SJCRH30 (cell line): ENCODE results near the gene ZFP92. TPM values are rescaled to one million over a fixed set of nuclear protein-coding genes. Genes with fewer than 3 reads are reported as not detected.

Experiments
- DNase-seq, 2 experiments: peaks; one replicate each; pipeline ENCODE4 v3.0.0-alpha.2; 2015 to 2020
- H3K27ac ChIP-seq: fragments of 250-450 bp; sonication (Bioruptor Pico); 2 replicates; pipeline ENCODE4 v1.5.1; 2020; ENCODE audit warnings: mild to moderate bottlenecking, moderate library complexity
- H3K27me3 ChIP-seq: fragments of 250-450 bp; sonication (Bioruptor Pico); 2 replicates; pipeline ENCODE4 v1.5.1; 2020; ENCODE audit warnings: mild to moderate bottlenecking, moderate library complexity
- H3K36me3 ChIP-seq: fragments of 250-450 bp; sonication (Bioruptor Pico); 2 replicates; pipeline ENCODE4 v1.5.1; 2020; ENCODE audit warnings: mild to moderate bottlenecking, moderate library complexity
- H3K4me1 ChIP-seq: fragments of 250-450 bp; sonication (Bioruptor Pico); 2 replicates; pipeline ENCODE4 v1.5.1; 2020; ENCODE audit warnings: mild to moderate bottlenecking, moderate library complexity
- H3K4me3 ChIP-seq: fragments of 250-450 bp; sonication (Bioruptor Pico); 2 replicates; pipeline ENCODE4 v1.5.1; 2020; ENCODE audit warnings: mild to moderate bottlenecking, moderate library complexity
- H3K9me3 ChIP-seq: fragments of 250-450 bp; sonication (Bioruptor Pico); replicated peaks from 2 replicates; pipeline ENCODE4 v1.5.1; 2020; ENCODE audit warnings: mild to moderate bottlenecking, moderate library complexity
- total RNA-seq: library from RNA; depleted of rRNA; stranded (reverse); fragments of >200 nt; shearing (Covaris generic); gene quantifications from 2 replicates; pipeline ENCODE4 v1.2.3, GENCODE V29; 2014; rRNA removed

The ZFP92 gene, protein sequence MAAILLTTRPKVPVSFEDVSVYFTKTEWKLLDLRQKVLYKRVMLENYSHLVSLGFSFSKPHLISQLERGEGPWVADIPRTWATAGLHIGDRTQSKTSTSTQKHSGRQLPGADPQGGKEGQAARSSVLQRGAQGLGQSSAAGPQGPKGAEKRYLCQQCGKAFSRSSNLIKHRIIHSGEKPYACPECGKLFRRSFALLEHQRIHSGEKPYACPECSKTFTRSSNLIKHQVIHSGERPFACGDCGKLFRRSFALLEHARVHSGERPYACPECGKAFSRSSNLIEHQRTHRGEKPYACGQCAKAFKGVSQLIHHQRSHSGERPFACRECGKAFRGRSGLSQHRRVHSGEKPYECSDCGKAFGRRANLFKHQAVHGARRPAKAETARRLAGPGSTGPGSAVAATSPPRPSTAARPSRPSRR
- total RNA-seq, result not detected in 2 replicates

DNA sequence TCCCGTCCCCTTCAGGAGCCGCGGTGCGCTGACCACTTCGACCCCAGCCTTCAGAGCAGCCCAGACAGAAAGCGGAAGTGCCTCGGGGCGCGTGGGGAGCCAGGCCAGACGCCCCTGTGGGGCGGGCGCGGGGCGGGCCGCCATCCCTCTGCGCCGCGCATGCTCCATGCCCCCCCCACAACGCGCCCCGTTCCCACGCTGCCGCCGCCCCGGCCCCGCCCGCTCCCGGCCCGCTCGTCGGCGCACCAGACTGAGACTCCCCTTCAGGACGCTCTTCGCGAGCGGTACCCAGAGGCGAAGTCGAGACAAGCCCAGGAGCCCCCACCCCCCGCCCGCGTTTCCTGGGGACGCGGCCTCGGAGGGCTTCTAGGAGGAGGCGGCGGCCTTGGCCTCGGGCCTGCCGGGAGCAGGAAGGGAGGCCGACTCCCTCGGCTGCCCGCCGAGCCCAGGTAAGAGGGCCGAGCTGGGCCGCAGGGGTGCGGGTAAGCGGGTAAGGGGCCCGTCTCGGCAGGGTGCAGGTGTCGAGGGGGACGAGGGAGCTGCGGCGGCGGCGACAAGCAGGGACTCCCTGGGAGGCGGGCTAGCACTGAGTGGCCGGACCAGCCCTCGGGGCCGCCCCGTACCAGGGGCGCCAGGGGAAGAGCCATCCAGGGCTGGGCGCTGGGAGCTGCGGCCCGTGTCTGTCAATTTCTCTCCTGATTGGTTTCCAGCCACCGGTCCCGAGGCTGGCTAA lies at the start of gene ZFP92:
TSS of gene ZFP92 (plus strand) at position 218 of the 733 bp plus-strand sequence. CDS start 6,851 bp downstream, outside the sequence.
- Histone ChIP-seq H3K4me3 (no peak within 1 kb of the TSS), H3K27ac (no peak within 1 kb of the TSS), H3K27me3 (no peaks in the 10 kb centered on the region), H3K9me3 (no peaks in the 10 kb centered on the region), H3K36me3 (no peaks in the 10 kb centered on the region), H3K4me1 (no peaks in the 10 kb centered on the region)
- no peak for DNase-seq

DNA sequence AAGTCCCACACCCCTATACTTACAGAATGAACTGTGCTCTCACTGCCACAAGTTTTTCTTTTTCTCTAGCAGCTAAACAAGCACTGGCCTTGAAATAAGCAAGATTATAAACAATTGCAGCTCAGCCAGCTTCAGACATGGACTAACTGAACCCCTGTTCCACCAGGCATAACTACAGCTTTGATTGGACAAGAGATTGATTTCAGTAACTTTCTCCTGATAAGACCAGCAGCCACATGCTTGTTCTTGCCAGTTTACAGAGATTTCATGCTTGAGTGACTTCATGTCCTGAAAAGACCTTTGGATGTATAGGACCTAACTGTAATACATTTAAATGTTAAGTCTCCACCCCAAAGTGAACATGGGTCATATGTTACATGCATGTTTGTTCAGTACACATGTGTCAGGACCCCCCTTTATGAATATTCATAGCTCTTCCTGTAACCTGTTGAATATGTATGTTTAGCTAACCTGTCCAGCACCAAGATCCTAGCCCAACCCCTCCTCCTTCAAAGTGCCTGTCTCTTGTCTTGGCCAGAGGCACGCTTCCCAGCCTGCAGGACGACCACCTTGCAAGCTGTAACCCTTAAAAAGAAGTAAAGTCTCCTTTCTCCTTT lies 49.4 kb upstream of the ZFP92 start:
- no peaks in the 10 kb centered on the region for H3K4me1 ChIP-seq
- no peak overlapping the region for H3K4me3 ChIP-seq
- H3K36me3 ChIP-seq, result no peaks in the 10 kb centered on the region
- H3K27ac ChIP-seq, result no peak overlapping the region
- DNase-seq, result peak in 1 of 2 experiments; percentile 26
- H3K9me3 ChIP-seq, result no peaks in the 10 kb centered on the region
- no peaks in the 10 kb centered on the region for H3K27me3 ChIP-seq

DNA sequence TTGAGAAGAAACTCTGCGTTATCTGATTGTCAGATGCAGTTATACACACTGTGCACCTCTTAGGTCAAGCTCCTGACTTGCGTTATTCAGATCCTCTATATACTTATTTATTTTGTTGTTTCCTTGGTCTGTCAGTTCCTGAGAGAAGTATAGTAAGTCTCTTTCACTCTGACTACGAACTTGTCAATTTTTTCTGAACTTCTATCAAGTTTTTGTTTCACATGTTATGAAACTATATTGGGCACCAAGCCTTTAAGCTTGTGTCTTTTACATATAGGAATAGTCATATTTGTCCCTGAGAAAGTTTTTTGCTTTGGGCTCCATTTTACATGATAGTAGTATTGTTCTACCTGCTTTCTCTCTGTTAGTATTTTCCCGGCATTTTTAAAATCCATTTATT lies 45.6 kb upstream of the ZFP92 start:
- Histone ChIP-seq H3K36me3 (no peaks in the 10 kb centered on the region), H3K9me3 (no peaks in the 10 kb centered on the region), H3K4me1 (no peaks in the 10 kb centered on the region), H3K27ac (no peak overlapping the region), H3K4me3 (no peak overlapping the region), H3K27me3 (no peaks in the 10 kb centered on the region)
- DNase-seq, result no peak

DNA sequence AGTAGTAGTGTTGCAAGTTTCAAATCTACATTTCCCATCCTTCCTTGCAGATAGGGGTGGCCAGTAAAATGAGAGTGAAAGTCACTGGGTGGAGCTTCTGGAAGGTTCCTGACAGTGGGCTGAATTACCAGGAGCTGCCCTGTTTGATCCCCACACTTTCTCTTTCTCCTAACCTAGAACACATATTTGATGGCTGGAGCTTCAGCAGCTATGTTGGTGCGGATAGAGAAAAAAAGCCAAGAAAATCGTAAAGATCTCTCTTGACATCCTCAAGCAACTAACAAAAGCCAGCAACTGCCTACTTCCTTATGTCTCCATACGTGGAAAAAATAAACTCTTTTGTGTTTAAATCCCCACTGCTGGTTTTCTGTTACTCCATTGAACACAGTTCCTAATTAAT lies 45.2 kb upstream of the ZFP92 start:
- Histone ChIP-seq H3K4me1 (no peaks in the 10 kb centered on the region), H3K9me3 (no peaks in the 10 kb centered on the region), H3K27me3 (no peaks in the 10 kb centered on the region), H3K4me3 (no peak overlapping the region), H3K36me3 (no peaks in the 10 kb centered on the region), H3K27ac (no peak overlapping the region)
- no peak for DNase-seq

DNA sequence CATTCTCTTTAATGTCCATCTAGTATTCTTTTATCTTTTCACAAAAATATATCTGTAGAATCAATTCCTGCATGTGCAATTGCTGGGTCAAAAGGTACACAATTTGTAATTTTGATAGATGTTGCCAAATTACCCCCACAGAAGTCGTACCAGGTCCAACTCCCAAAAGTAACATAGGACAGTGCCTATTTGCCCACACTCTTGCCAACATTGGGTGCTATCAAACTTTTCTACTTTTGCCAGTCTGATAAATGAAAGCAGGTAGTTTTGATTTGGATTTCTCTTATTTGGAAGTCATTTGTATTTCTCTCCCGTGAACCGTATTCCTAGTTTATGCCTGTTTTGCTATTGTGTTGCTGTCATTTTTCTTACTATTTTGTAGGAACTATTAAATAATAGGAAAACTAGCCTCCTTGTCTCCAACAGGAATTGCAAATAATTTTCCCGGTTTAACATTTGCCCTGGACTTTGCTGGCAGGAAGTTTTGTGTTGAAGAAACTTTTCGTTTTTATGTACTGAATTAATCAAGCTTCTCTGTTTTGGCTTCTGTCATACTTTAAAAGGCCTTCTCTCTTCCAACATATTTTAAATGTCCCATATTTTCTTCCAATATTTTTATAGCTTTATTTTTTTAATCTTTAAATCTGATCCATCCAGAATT lies 44.3 kb upstream of the ZFP92 start:
- DNase-seq, result no peak
- H3K9me3 ChIP-seq, result no peaks in the 10 kb centered on the region
- no peak overlapping the region for H3K27ac ChIP-seq
- H3K27me3 ChIP-seq, result no peaks in the 10 kb centered on the region
- no peaks in the 10 kb centered on the region for H3K4me1 ChIP-seq
- no peaks in the 10 kb centered on the region for H3K36me3 ChIP-seq
- no peak overlapping the region for H3K4me3 ChIP-seq

DNA sequence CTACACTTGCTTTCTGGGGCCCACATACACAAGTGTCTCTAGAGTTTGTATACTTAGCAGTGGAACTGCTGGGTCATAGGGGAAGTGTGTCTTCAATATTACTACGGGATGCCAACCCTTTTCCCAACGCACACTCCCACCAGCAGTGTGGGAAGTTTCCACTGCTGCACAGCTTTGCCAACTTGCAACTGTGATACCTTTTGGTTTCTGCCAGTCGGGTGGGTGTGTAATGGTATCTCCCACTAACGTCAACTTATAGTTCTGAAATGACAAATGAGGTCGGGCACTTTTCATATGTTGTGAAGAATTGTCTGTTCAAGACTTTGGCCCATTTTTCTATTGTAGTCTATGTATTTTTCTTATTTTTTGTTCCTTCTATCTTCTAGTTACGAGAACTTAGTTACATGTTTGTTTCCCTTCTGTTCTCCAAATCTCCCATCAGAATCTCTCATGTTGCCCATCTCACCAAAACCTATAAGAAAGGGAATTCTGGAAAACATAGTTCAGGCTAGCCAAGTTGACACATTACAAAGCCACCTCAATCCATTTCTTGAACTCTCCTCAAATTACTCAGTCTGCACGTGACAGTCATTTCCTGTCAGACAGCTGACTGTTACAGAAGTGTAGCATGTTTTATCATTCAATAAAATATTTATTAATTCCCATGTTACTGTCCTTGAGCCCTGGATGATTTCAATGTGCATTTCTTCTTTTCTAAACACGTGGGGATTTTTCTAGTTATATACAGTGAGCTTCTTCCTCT lies 40.8 kb upstream of the ZFP92 start:
- no peak for DNase-seq
- H3K4me3 ChIP-seq, result no peak overlapping the region

DNA sequence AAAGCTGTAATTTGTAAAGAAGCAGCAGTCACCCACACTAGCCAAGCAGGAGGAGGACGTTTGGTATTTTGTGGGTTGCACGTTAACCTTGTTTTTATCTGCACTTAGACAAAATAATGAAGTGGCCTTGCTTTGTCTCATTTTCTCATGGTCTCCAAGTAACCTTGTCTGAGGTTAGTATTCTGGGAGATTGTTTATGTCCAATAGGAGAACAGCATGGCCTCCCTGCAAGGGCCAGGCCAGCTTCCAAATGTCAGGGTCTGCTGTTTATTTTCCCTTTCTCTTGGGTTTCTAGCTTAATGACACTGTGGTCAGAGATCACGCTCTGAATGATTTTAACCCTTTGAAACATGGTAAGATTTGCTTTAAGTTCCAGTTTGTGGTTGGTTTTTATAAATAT lies 40.0 kb upstream of the ZFP92 start:
- no peak for DNase-seq

More for the DNA sequence above, 40.8 kb upstream of the ZFP92 start:
- Histone ChIP-seq H3K4me1 (no peaks in the 10 kb centered on the region), H3K36me3 (no peaks in the 10 kb centered on the region), H3K27ac (no peak overlapping the region), H3K9me3 (no peaks in the 10 kb centered on the region), H3K27me3 (no peaks in the 10 kb centered on the region)

DNA sequence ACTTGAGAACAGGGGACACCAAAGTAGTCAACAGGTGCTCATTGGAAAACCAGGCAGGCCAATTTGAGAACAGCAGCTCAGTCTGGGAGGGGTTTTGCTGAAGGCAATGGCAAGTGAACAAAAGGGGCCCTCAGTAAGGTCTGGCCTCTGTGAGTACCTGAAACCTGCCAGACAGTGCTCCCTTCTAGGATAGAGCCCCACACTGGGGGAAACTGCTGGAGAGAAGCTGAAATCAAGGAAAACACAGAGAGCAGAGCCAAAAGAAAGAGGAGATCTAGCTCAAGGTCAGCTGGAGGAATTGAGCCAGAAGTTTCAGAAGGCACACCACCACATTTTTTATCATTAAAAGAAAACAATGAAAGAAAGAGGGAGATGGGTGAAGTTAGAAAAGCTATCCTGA lies 38.3 kb upstream of the ZFP92 start:
- H3K4me1 ChIP-seq, result no peaks in the 10 kb centered on the region
- no peaks in the 10 kb centered on the region for H3K27me3 ChIP-seq
- H3K9me3 ChIP-seq, result no peaks in the 10 kb centered on the region
- H3K4me3 ChIP-seq, result no peak overlapping the region
- H3K27ac ChIP-seq, result no peak overlapping the region
- no peak for DNase-seq
- H3K36me3 ChIP-seq, result no peaks in the 10 kb centered on the region

More for the DNA sequence above, 40.0 kb upstream of the ZFP92 start:
- Histone ChIP-seq H3K27me3 (no peaks in the 10 kb centered on the region), H3K4me1 (no peaks in the 10 kb centered on the region), H3K27ac (no peak overlapping the region), H3K4me3 (no peak overlapping the region), H3K36me3 (no peaks in the 10 kb centered on the region), H3K9me3 (no peaks in the 10 kb centered on the region)

DNA sequence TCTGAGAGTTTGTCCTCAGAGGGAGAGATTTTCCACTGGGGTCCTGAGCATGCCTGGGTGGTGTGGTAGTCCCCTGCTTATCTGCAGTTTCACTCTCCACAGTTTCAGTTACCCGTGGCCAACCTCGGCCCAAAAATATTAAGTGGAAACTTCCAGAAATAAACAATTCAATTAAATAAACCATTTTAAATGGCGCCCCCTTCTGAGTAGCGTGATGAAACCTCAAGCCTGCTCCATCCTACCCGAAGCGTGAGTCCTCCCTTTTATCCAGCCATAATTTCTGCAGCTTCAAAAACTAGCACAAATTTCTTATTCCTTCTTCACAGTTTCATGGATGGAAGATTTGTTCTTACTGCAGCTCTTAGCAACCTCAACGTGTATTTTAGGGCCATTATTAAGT lies 36.8 kb upstream of the ZFP92 start:
- no peaks in the 10 kb centered on the region for H3K36me3 ChIP-seq
- H3K9me3 ChIP-seq, result no peaks in the 10 kb centered on the region
- H3K27ac ChIP-seq, result no peak overlapping the region
- DNase-seq, result no peak
- H3K4me3 ChIP-seq, result no peak overlapping the region
- no peaks in the 10 kb centered on the region for H3K27me3 ChIP-seq
- H3K4me1 ChIP-seq, result peaks cover 12% of the 10 kb centered on the region

DNA sequence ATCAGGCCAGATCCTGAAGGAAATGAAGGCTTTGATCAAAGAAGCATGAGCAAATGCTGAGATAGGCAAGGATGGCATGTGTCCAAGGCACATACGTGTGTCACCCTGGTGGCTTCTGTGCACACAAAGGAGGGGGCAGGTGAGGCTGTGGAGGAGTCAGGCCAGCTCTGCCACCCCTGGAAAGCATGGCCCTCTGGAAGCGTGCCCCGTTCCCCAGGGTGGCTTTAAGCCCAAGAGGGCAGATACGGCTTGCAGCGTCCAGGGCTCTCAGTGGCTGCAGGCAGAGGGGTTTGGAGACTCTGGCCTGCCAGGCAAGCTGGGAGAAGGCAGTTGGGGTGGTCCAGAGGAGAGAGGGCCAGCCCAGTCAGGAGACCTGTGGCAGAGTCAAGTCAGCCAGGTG lies 35.7 kb upstream of the ZFP92 start:
- Histone ChIP-seq H3K9me3 (no peaks in the 10 kb centered on the region), H3K36me3 (no peaks in the 10 kb centered on the region), H3K27ac (no peak overlapping the region), H3K4me1 (peaks cover 13% of the 10 kb centered on the region), H3K27me3 (no peaks in the 10 kb centered on the region), H3K4me3 (no peak overlapping the region)
- DNase-seq, result no peak

DNA sequence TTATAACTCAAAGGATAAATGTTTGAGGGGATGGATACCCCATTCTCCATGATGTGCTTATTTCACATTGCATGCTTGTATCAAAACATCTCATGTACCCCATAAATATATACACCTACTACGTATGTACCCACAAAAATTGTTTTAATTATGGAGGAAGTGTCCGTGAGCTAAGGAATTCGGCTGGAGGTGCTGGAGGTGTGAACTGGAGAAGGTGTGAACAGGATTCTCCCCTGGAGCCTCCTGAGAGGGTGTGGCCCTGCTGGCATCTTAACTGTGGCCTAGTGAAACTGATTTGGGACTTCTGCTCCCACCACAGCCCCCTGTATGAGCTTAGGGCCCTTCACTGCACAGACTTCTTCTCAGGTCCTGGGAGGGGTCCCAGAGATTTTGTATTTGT lies 33.5 kb upstream of the ZFP92 start:
- no peaks in the 10 kb centered on the region for H3K27me3 ChIP-seq
- no peaks in the 10 kb centered on the region for H3K36me3 ChIP-seq
- H3K9me3 ChIP-seq, result no peaks in the 10 kb centered on the region
- H3K4me1 ChIP-seq, result peaks cover 19% of the 10 kb centered on the region
- no peak overlapping the region for H3K4me3 ChIP-seq
- DNase-seq, result no peak
- no peak overlapping the region for H3K27ac ChIP-seq

DNA sequence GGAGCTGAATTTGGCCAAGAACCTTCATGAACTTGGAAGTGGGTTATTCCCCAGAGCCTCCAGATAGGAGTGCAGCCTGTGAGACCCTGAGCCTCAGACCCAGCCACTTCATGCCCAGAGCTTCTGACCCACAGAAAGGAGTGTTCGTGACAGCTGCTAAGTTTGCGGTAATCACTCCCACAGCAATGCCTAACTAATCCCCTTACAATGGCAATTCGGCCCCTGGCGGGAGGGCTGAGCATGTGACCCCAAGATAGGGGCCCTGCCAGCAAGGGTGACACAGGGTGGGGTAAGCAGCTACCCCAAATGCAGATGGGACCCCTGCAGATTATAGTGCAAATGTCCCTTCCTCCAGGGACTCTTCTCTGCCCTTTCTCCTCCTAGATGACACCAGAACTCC lies 32.7 kb upstream of the ZFP92 start:
- H3K27ac ChIP-seq, result peak overlapping the region; percentile 71
- H3K9me3 ChIP-seq, result no peaks in the 10 kb centered on the region
- no peaks in the 10 kb centered on the region for H3K27me3 ChIP-seq
- no peak overlapping the region for H3K4me3 ChIP-seq
- H3K4me1 ChIP-seq, result peaks cover 19% of the 10 kb centered on the region
- peak; percentile 69 to 80 for DNase-seq
- H3K36me3 ChIP-seq, result no peaks in the 10 kb centered on the region

DNA sequence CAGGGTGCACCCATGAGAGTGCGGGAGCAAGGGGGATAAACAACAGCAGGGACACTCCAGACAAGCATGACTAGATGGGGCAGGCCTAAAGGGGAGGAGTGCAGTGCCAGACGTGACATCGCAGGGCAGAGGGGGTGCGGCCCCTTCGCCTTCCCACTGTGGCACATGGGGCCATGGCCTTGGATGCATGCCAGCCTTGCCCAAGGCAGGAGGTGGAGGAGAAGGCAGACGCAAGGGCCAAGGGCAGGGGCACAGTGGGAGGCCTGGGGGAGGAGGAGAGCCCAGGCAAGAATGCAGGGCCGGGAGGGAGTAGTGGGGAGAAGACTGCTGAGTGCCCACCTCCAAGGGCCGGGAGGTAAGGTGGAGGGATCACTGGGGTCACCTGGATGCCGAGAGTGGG lies 31.8 kb upstream of the ZFP92 start:
- Histone ChIP-seq H3K27ac (no peak overlapping the region), H3K4me1 (peaks cover 19% of the 10 kb centered on the region)

DNA sequence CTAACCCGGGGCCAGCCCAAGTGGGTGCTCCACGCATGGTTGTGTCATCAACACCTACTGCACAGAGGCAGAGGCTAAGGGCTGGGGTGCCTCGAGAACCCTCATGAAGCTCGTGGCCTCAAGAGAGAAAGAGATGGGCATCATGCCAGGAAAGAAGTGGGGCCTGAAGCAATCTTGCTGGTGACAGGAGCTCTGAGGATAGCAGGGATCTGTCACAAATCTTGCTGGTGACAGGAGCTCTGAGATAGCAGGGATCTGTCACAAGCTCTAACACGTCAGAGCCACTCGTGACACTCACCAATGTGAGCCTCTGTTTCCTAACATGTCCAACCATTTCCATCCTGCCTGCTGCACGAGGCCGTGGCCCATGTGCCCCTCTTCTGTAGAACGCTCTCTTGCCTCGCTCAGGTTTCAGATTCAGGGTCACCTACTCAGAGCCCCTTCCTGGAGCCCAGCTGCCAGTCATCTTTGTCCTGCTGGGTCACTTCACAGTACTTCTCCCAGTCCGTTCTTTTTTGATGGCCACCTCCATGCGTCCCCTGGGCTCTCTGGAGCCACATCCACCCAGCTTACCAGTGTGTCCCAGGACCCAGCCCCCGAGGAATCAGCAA lies 31.2 kb upstream of the ZFP92 start:
- Histone ChIP-seq H3K4me1 (peaks cover 19% of the 10 kb centered on the region), H3K36me3 (no peaks in the 10 kb centered on the region), H3K27me3 (no peaks in the 10 kb centered on the region), H3K9me3 (no peaks in the 10 kb centered on the region), H3K4me3 (no peak overlapping the region), H3K27ac (no peak overlapping the region)
- DNase-seq, result no peak

More for the DNA sequence above, 31.8 kb upstream of the ZFP92 start:
- H3K9me3 ChIP-seq, result no peaks in the 10 kb centered on the region
- no peaks in the 10 kb centered on the region for H3K27me3 ChIP-seq
- no peak for DNase-seq
- H3K4me3 ChIP-seq, result no peak overlapping the region
- H3K36me3 ChIP-seq, result no peaks in the 10 kb centered on the region
